ENCODE measurements around the gene ATXN7L2. TPM values are rescaled to one million over a fixed set of nuclear protein-coding genes. Genes with fewer than 3 reads are reported as not detected.
A peak's percentile ranks its signal among the peaks of the same experiment; 100 is the strongest.

ATXN7L2 gene
- total RNA-seq, 1 donor from 2014 or later, result 5.5 TPM

DNA sequence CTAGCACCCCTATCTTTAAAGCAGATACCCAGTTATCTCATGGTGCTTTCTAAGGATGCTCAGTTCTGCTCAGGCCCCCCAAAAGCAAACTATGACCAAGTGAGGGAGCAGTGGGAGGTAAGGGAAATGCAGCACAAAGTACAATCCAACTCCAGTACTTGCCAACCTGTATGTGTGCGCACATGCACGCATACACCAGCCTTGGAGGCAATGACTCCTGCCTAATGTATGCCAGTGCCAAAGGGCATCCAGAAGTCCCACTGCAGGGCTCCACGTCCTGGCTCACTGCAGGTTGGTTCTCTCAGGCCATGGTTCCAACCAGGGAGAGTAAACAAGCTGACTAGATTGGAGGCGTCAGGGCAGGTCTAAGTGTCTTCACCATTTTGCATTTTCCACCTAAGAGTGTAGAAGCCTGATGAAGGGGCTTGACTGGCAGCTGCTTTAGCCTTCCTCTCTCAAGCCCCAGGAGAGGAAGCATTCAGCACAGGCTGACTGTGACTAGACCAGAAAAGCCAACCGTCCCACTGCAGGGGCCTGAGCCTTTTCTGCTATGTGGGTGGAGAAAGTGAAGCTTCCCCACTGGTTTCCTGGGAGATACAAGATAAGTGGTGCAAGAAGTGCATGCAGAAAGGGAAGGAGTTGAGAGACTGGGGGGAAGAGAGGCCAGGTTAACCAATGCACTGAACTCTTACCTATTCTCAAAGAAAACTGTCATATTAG is 18.1 kb downstream of the ATXN7L2 start:
- Histone ChIP-seq H3K9ac (ENCODE audit: low read length) (no peak overlapping the region), H3K27ac (ENCODE audit: low read depth, low read length) (no peak overlapping the region), H2AFZ (ENCODE audit: low read depth, low read length) (no peak overlapping the region), H3K4me1 (ENCODE audit: insufficient read depth, low read length) (peaks cover 10% of the 10 kb centered on the region), H4K20me1 (ENCODE audit: insufficient read depth, low read length) (peaks cover 35% of the 10 kb centered on the region), H3K79me2 (ENCODE audit: insufficient read depth, low read length) (peaks cover 2% of the 10 kb centered on the region), H3K9me3 (ENCODE audit: insufficient read depth, low read depth, low read length) (no peaks in the 10 kb centered on the region), H3K27me3 (ENCODE audit: insufficient read depth, low read length) (no peaks in the 10 kb centered on the region), H3K4me2 (ENCODE audit: low read length) (no peak overlapping the region), H3K4me3 (ENCODE audit: insufficient read depth, low read depth, low read length) (no peak overlapping the region), H3K36me3 (ENCODE audit: insufficient read depth, low read length) (no peaks in the 10 kb centered on the region)
- H3K4me1 Mint-ChIP-seq (ENCODE audit: low read depth, unreplicated experiment), result peaks cover 57% of the 10 kb centered on the region
- H3K9me3 Mint-ChIP-seq (ENCODE audit: unreplicated experiment), result no peaks in the 10 kb centered on the region
- peak overlapping the region; percentile 62 for H3K4me3 Mint-ChIP-seq (ENCODE audit: unreplicated experiment)
- FAIRE-seq (no peak), DNase-seq (ENCODE audit: low read depth) (no peak)
- TF ChIP-seq EZH2 (IDR thresholded peaks at IDR 0.05; ENCODE audit: insufficient read depth, low read length), result no peak
- TF ChIP-seq, protein P1, sequence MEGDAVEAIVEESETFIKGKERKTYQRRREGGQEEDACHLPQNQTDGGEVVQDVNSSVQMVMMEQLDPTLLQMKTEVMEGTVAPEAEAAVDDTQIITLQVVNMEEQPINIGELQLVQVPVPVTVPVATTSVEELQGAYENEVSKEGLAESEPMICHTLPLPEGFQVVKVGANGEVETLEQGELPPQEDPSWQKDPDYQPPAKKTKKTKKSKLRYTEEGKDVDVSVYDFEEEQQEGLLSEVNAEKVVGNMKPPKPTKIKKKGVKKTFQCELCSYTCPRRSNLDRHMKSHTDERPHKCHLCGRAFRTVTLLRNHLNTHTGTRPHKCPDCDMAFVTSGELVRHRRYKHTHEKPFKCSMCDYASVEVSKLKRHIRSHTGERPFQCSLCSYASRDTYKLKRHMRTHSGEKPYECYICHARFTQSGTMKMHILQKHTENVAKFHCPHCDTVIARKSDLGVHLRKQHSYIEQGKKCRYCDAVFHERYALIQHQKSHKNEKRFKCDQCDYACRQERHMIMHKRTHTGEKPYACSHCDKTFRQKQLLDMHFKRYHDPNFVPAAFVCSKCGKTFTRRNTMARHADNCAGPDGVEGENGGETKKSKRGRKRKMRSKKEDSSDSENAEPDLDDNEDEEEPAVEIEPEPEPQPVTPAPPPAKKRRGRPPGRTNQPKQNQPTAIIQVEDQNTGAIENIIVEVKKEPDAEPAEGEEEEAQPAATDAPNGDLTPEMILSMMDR (IDR thresholded peaks at IDR 0.05; ENCODE audit: insufficient read depth, low read depth, low read length), result no peak
- H3K27me3 Mint-ChIP-seq (ENCODE audit: low read depth, unreplicated experiment), result no peaks in the 10 kb centered on the region
- no peak overlapping the region for H3K27ac Mint-ChIP-seq (ENCODE audit: unreplicated experiment)
- H3K36me3 Mint-ChIP-seq (ENCODE audit: low read depth, unreplicated experiment), result peaks cover 5% of the 10 kb centered on the region

DNA sequence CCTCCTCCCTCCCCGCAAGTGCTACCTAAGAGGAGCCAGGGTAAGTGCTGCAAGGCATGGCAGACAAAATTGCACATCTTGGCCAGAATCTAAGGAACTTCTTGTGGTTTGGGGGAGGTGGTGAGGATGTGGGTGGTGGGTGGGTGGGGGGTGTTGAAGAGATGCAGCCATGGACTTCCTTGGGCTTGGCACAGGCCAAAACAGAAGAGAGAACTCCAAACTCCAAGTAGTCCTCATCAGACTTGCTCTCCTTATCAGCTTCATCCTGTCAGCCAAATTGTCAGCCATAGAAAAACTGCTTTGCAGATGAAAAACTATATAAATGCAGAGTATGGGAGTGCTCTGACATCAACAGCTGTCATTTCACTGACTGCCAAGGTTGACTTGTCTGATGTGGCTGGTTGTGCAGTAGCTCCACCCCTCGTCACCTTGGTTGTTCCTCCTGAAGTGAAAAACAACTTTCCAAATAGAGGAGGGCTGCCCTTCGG is 18.7 kb downstream of the ATXN7L2 start:
- Histone ChIP-seq H3K79me2 (ENCODE audit: insufficient read depth, low read length) (peaks cover 2% of the 10 kb centered on the region), H3K36me3 (ENCODE audit: insufficient read depth, low read length) (no peaks in the 10 kb centered on the region), H3K4me2 (ENCODE audit: low read length) (no peak overlapping the region), H3K9me3 (ENCODE audit: insufficient read depth, low read depth, low read length) (no peaks in the 10 kb centered on the region), H4K20me1 (ENCODE audit: insufficient read depth, low read length) (peaks cover 31% of the 10 kb centered on the region), H3K27ac (ENCODE audit: low read depth, low read length) (no peak overlapping the region), H2AFZ (ENCODE audit: low read depth, low read length) (no peak overlapping the region), H3K9ac (ENCODE audit: low read length) (no peak overlapping the region), H3K27me3 (ENCODE audit: insufficient read depth, low read length) (no peaks in the 10 kb centered on the region), H3K4me3 (ENCODE audit: insufficient read depth, low read depth, low read length) (no peak overlapping the region), H3K4me1 (ENCODE audit: insufficient read depth, low read length) (peaks cover 10% of the 10 kb centered on the region)
- no peak overlapping the region for H3K4me3 Mint-ChIP-seq (ENCODE audit: unreplicated experiment)
- no peaks in the 10 kb centered on the region for H3K9me3 Mint-ChIP-seq (ENCODE audit: unreplicated experiment)
- peaks cover 5% of the 10 kb centered on the region for H3K36me3 Mint-ChIP-seq (ENCODE audit: low read depth, unreplicated experiment)
- peaks cover 56% of the 10 kb centered on the region for H3K4me1 Mint-ChIP-seq (ENCODE audit: low read depth, unreplicated experiment)
- FAIRE-seq (no peak), DNase-seq (ENCODE audit: low read depth) (no peak)
- H3K27me3 Mint-ChIP-seq (ENCODE audit: low read depth, unreplicated experiment), result no peaks in the 10 kb centered on the region
- no peak for TF ChIP-seq EZH2 (IDR thresholded peaks at IDR 0.05; ENCODE audit: insufficient read depth, low read length)
- TF ChIP-seq, protein P1 (IDR thresholded peaks at IDR 0.05; ENCODE audit: insufficient read depth, low read depth, low read length), result no peak
- peak overlapping the region; percentile 9 for H3K27ac Mint-ChIP-seq (ENCODE audit: unreplicated experiment)

DNA sequence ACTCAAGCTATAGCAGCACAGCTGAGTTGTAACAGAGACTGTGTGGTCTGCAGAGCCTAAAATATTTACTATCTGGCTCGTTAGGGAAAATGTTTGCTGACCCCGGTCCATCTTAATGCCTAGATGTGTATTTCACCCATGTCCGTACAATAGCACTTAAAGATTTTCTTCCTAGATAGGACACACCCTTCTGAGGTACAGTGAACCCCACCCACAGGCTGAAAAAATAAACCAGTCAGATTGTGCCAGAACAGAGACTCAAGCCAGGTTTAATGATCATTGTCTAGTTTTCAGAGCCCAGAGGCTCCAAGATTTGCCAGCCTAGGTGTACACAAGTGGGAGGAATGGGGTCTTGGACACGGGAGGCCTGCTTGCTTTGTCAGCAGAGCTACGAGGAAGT is 20.2 kb downstream of the ATXN7L2 start:
- H3K9ac ChIP-seq (ENCODE audit: low read length), result no peak overlapping the region
- H3K27me3 ChIP-seq (ENCODE audit: insufficient read depth, low read length), result no peaks in the 10 kb centered on the region
- H2AFZ ChIP-seq (ENCODE audit: low read depth, low read length), result no peak overlapping the region
- Mint-ChIP-seq H3K4me3 (ENCODE audit: unreplicated experiment) (no peak overlapping the region), H3K9me3 (ENCODE audit: unreplicated experiment) (peaks cover 6% of the 10 kb centered on the region), H3K4me1 (ENCODE audit: low read depth, unreplicated experiment) (peaks cover 48% of the 10 kb centered on the region), H3K36me3 (ENCODE audit: low read depth, unreplicated experiment) (peaks cover 2% of the 10 kb centered on the region), H3K27me3 (ENCODE audit: low read depth, unreplicated experiment) (peaks cover 12% of the 10 kb centered on the region), H3K27ac (ENCODE audit: unreplicated experiment) (no peak overlapping the region)
- no peaks in the 10 kb centered on the region for H3K79me2 ChIP-seq (ENCODE audit: insufficient read depth, low read length)
- H3K27ac ChIP-seq (ENCODE audit: low read depth, low read length), result no peak overlapping the region
- H3K9me3 ChIP-seq (ENCODE audit: insufficient read depth, low read depth, low read length), result no peaks in the 10 kb centered on the region
- peaks cover 18% of the 10 kb centered on the region for H4K20me1 ChIP-seq (ENCODE audit: insufficient read depth, low read length)
- DNase-seq (ENCODE audit: low read depth), result no peak
- no peaks in the 10 kb centered on the region for H3K36me3 ChIP-seq (ENCODE audit: insufficient read depth, low read length)
- FAIRE-seq, result no peak
- no peak overlapping the region for H3K4me3 ChIP-seq (ENCODE audit: insufficient read depth, low read depth, low read length)
- TF ChIP-seq, protein P1 (IDR thresholded peaks at IDR 0.05; ENCODE audit: insufficient read depth, low read depth, low read length), result no peak
- TF ChIP-seq EZH2 (IDR thresholded peaks at IDR 0.05; ENCODE audit: insufficient read depth, low read length), result no peak
- H3K4me2 ChIP-seq (ENCODE audit: low read length), result no peak overlapping the region
- H3K4me1 ChIP-seq (ENCODE audit: insufficient read depth, low read length), result peaks cover 10% of the 10 kb centered on the region
